Right atrium auricular region (tissue), 2 donors: Measurements from ENCODE around the gene SCMH1. TPM values are rescaled to one million over a fixed set of nuclear protein-coding genes. Genes with fewer than 3 reads are reported as not detected.

ENCODE experiments used
- DNase-seq: peaks from one replicate; pipeline ENCODE4 v3.0.0-alpha.2; 2019; ENCODE audit warnings: low spot score
- H3K27ac ChIP-seq, 2 donors: fragments of 200-600 bp; sonication (generic); 1 replicate in 1 of 2; 2 replicates in 1 of 2; pipeline ENCODE4 v1.5.1; 2016 to 2019
- H3K27me3 ChIP-seq, 2 donors: fragments of 200-600 bp; sonication (generic); one replicate each; pipeline versions ENCODE4 v1.5.1 to v1.6.0; 2017 to 2019
- H3K36me3 ChIP-seq: fragments of 200-600 bp; sonication (generic); one replicate; pipeline ENCODE4 v1.5.1; 2016
- H3K4me1 ChIP-seq, 2 donors: fragments of 200-600 bp; sonication (generic); one replicate each; pipeline versions ENCODE4 v1.5.1 to v1.6.0; 2017 to 2019
- H3K4me3 ChIP-seq, 2 donors: fragments of 200-600 bp; sonication (generic); 1 replicate in 1 of 2; 2 replicates in 1 of 2; pipeline ENCODE4 v1.5.1; 2017 to 2019; ENCODE audit warnings: mild to moderate bottlenecking in 1 of 2, moderate library complexity in 1 of 2
- H3K9me3 ChIP-seq, 2 donors: fragments of 200-600 bp; sonication (generic); one replicate each; pipeline ENCODE4 v1.5.1; 2019
- CTCF ChIP-seq, 2 donors: fragments of 200-600 bp; sonication (generic); IDR thresholded peaks; one replicate each; pipeline ENCODE4 v1.5.1; 2019; ENCODE audit warnings: antibody characterized with exemption in 2 of 2
- total RNA-seq, 2 donors: library from RNA; depleted of rRNA; stranded (reverse); fragments of >200 nt; gene quantifications; one replicate each; pipeline ENCODE4 v1.1.0, GENCODE V29; 2016

The SCMH1 gene
- total RNA-seq, 2 donors from 2014 or later, result 50.1 to 62.5 TPM

- Histone ChIP-seq H3K36me3 (no peaks in the 10 kb centered on the region), H3K4me3 (peak overlapping the region; percentile 90 to 92), H3K9me3 (no peaks in the 10 kb centered on the region), H3K27me3 (no peaks in the 10 kb centered on the region), H3K27ac (peak overlapping the region; percentile 97 to 99), H3K4me1 (peaks cover 0 to 43% of the 10 kb centered on the region in 2 donors)
- TF ChIP-seq CTCF (IDR thresholded peaks at IDR 0.05), result no peak
- no peak for DNase-seq
Observed at GRCh38 chr1:41240781-41241353, 1.2 kb downstream of the SCMH1 start.

- peaks cover 0 to 43% of the 10 kb centered on the region in 2 donors for H3K4me1 ChIP-seq
Observed at GRCh38 chr1:41239988-41240610, 2.0 kb downstream of the SCMH1 start.

GRCh38 chr1:41238311-41238988 lies 3.7 kb downstream of the SCMH1 start:
- H3K27ac ChIP-seq, result peak overlapping the region in 1 of 2 donors; percentile 99
- no peaks in the 10 kb centered on the region for H3K27me3 ChIP-seq
- H3K4me1 ChIP-seq, result peaks cover 0 to 49% of the 10 kb centered on the region in 2 donors
- TF ChIP-seq CTCF (IDR thresholded peaks at IDR 0.05), result no peak
- no peaks in the 10 kb centered on the region for H3K9me3 ChIP-seq
- no peaks in the 10 kb centered on the region for H3K36me3 ChIP-seq
- DNase-seq, result no peak
- H3K4me3 ChIP-seq, result no peak overlapping the region

More at GRCh38 chr1:41239988-41240610, 2.0 kb downstream of the SCMH1 start:
- TF ChIP-seq CTCF (IDR thresholded peaks at IDR 0.05), result peak in 1 of 2 donors; percentile 44
- Histone ChIP-seq H3K27ac (peak overlapping the region in 1 of 2 donors; percentile 99), H3K36me3 (no peaks in the 10 kb centered on the region), H3K27me3 (no peaks in the 10 kb centered on the region), H3K9me3 (no peaks in the 10 kb centered on the region), H3K4me3 (no peak overlapping the region)
- no peak for DNase-seq

- no peak for DNase-seq
- Histone ChIP-seq H3K27ac (peak overlapping the region in 1 of 2 donors; percentile 42), H3K4me1 (peaks cover 0 to 49% of the 10 kb centered on the region in 2 donors), H3K9me3 (no peaks in the 10 kb centered on the region), H3K27me3 (no peaks in the 10 kb centered on the region), H3K4me3 (no peak overlapping the region), H3K36me3 (no peaks in the 10 kb centered on the region)
- TF ChIP-seq CTCF (IDR thresholded peaks at IDR 0.05), result no peak
Observed at GRCh38 chr1:41236781-41237180, 5.3 kb downstream of the SCMH1 start.

- Histone ChIP-seq H3K36me3 (no peaks in the 10 kb centered on the region), H3K27ac (no peak overlapping the region), H3K9me3 (no peaks in the 10 kb centered on the region), H3K27me3 (no peaks in the 10 kb centered on the region), H3K4me1 (peaks cover 0 to 49% of the 10 kb centered on the region in 2 donors), H3K4me3 (no peak overlapping the region)
- TF ChIP-seq CTCF (IDR thresholded peaks at IDR 0.05), result no peak
- DNase-seq, result no peak
Observed at GRCh38 chr1:41235893-41236292, 6.2 kb downstream of the SCMH1 start.
